PC-9 (cell line): Measurements from ENCODE around the gene PLA2R1. TPM values are rescaled to one million over a fixed set of nuclear protein-coding genes. Genes with fewer than 3 reads are reported as not detected.

Experiments
- BruUV-seq: library from RNA; stranded (reverse); fragments of 400-500 nt; replicated peaks from 2 replicates; lab custom pipeline; 2021; lab: Mats Ljungman, UMichigan
- CTCF ChIA-PET: fragments of 300-600 bp; sonication (Branson Sonifier 250); formaldehyde crosslinking; loops from one replicate; lab custom pipeline; 2022; ENCODE audit warnings: antibody characterized with exemption; lab: Charles Lee
- POLR2A ChIA-PET: fragments of 300-600 bp; sonication (Branson Sonifier 250); formaldehyde crosslinking; loops from one replicate; lab custom pipeline; 2022; ENCODE audit warnings: antibody characterized with exemption; ENCODE audit not compliant: unreplicated experiment; lab: Charles Lee
- DNase-seq, 2 experiments: peaks; one replicate each; pipeline versions ENCODE4 v3.0.0 to v3.0.0-alpha.2; 2015 to 2022; ENCODE audit warnings: mixed read lengths in 1 of 2
- H2AFZ ChIP-seq: fragments of 200-600 bp; sonication (generic); 2 replicates; pipeline ENCODE4 v1.8.1; 2017; ENCODE audit warnings: antibody characterized with exemption
- H3F3A ChIP-seq: fragments of 200-600 bp; sonication (generic); 2 replicates; pipeline ENCODE4 v1.8.1; 2017; ENCODE audit warnings: antibody characterized with exemption, mild to moderate bottlenecking, low read depth; ENCODE audit not compliant: insufficient read depth
- H3K27ac ChIP-seq: fragments of 200-600 bp; sonication (generic); 2 replicates; pipeline ENCODE4 v1.6.1; 2016; ENCODE audit warnings: mixed run types
- H3K27me3 ChIP-seq: fragments of 200-600 bp; sonication (generic); 2 replicates; pipeline ENCODE4 v1.6.1; 2016; ENCODE audit warnings: low read depth, mixed run types; ENCODE audit not compliant: insufficient read depth
- H3K36me3 ChIP-seq: fragments of 200-600 bp; sonication (generic); 2 replicates; pipeline ENCODE4 v1.6.1; 2016; ENCODE audit warnings: low read depth, mixed run types
- H3K4me1 ChIP-seq: fragments of 200-600 bp; sonication (generic); replicated peaks from 2 replicates; pipeline ENCODE4 v1.6.1; 2016; ENCODE audit warnings: mixed run types; ENCODE audit not compliant: insufficient read depth
- H3K4me2 ChIP-seq: fragments of 200-600 bp; sonication (generic); 2 replicates; pipeline ENCODE4 v1.6.1; 2017; ENCODE audit warnings: mixed run types
- H3K4me3 ChIP-seq: fragments of 200-600 bp; sonication (generic); 2 replicates; pipeline ENCODE4 v1.6.1; 2016; ENCODE audit warnings: mixed run types
- H3K79me2 ChIP-seq: fragments of 200-600 bp; sonication (generic); 2 replicates; pipeline ENCODE4 v1.6.1; 2017; ENCODE audit warnings: low read depth, mixed run types
- H3K9me2 ChIP-seq: fragments of 200-600 bp; sonication (generic); 2 replicates; pipeline ENCODE4 v1.8.1; 2017; ENCODE audit warnings: mild to moderate bottlenecking; ENCODE audit not compliant: insufficient read depth
- H3K9me3 ChIP-seq: fragments of 200-600 bp; sonication (generic); 2 replicates; pipeline ENCODE4 v1.8.1; 2016; ENCODE audit warnings: low read depth; ENCODE audit not compliant: insufficient read depth
- H4K20me1 ChIP-seq: fragments of 200-600 bp; sonication (generic); 2 replicates; pipeline ENCODE4 v1.8.1; 2017; ENCODE audit not compliant: insufficient read depth
- CTCF ChIP-seq: fragments of 200-600 bp; sonication (generic); conservative IDR thresholded peaks from 2 replicates; pipeline ENCODE4 v1.6.1; 2017; ENCODE audit warnings: mixed run types, antibody characterized with exemption, mild to moderate bottlenecking, moderate library complexity
- EZH2 ChIP-seq: fragments of 200-600 bp; sonication (generic); IDR thresholded peaks from 2 replicates; pipeline ENCODE4 v1.8.0; 2017; ENCODE audit warnings: antibody characterized with exemption, low read depth
- intact Hi-C: fragments of 100-400 bp; cut with micrococcal nuclease; formaldehyde crosslinking; loops from one replicate; pipeline ENCODE4 v1.10.0; 2022; ENCODE audit not compliant: unreplicated experiment
- total RNA-seq: library from RNA; stranded (reverse); gene quantifications from 2 replicates; pipeline ENCODE4 v1.2.3, GENCODE V29; 2021

The PLA2R1 gene
- total RNA-seq, 1 experiment from 2014 or later = 0.33 TPM

- ChIA-PET CTCF (no interaction called here), POLR2A (interaction anchor here (0.6 kb wide), 1 partner anchor 629 kb away, joined by 3 read pairs; no protein-coding TSS in a partner anchor)
- BruUV-seq = no TSS peak
- no peaks in the 10 kb centered on the region for H4K20me1 ChIP-seq
- H3K9me3 ChIP-seq = no peaks in the 10 kb centered on the region
- H3K27ac ChIP-seq = no peak overlapping the region
- peaks cover 5% of the 10 kb centered on the region; the same call in 1 of the 2 replicates for H3K4me1 ChIP-seq
- DNase-seq = no peak
- H3K27me3 ChIP-seq = no peaks in the 10 kb centered on the region
- H3K4me3 ChIP-seq = no peak overlapping the region
- no peaks in the 10 kb centered on the region for H3K36me3 ChIP-seq
- no peaks in the 10 kb centered on the region for H3K79me2 ChIP-seq
- H2AFZ ChIP-seq = no peak overlapping the region
- H3K4me2 ChIP-seq = no peak overlapping the region
- TF ChIP-seq EZH2 (no peak), CTCF (no peak)
- no peaks in the 10 kb centered on the region for H3K9me2 ChIP-seq
- H3F3A ChIP-seq = no peaks in the 10 kb centered on the region
- intact Hi-C loops = no loop called here
Measured at GRCh38 chr2:160096409-160096808, 34.0 kb upstream of the PLA2R1 start.

GRCh38 chr2:160092445-160092844, 30.0 kb upstream of the PLA2R1 start:
- H3K9me3 ChIP-seq = peaks cover 7% of the 10 kb centered on the region
- BruUV-seq = no TSS peak
- TF ChIP-seq CTCF = no peak
- TF ChIP-seq EZH2 = no peak
- H3K36me3 ChIP-seq = no peaks in the 10 kb centered on the region
- ChIA-PET CTCF (no interaction called here), POLR2A (no interaction called here)
- intact Hi-C loops = no loop called here
- H3K4me1 ChIP-seq = peaks cover 7% of the 10 kb centered on the region; the same call in 1 of the 2 replicates
- no peaks in the 10 kb centered on the region for H3K9me2 ChIP-seq
- no peak for DNase-seq
- no peak overlapping the region for H2AFZ ChIP-seq
- H4K20me1 ChIP-seq = no peaks in the 10 kb centered on the region
- H3K4me3 ChIP-seq = no peak overlapping the region
- H3K27ac ChIP-seq = no peak overlapping the region
- no peaks in the 10 kb centered on the region for H3F3A ChIP-seq
- no peak overlapping the region for H3K4me2 ChIP-seq
- H3K27me3 ChIP-seq = no peaks in the 10 kb centered on the region
- no peaks in the 10 kb centered on the region for H3K79me2 ChIP-seq

GRCh38 chr2:160091381-160091780, 29.0 kb upstream of the PLA2R1 start:
- CTCF ChIA-PET = interaction anchor here (0.7 kb wide), 1 partner anchor 244 kb away, joined by 3 read pairs; no protein-coding TSS in a partner anchor
- no TSS peak for BruUV-seq
- intact Hi-C loops = no loop called here

More at GRCh38 chr2:160091381-160091780, 29.0 kb upstream of the PLA2R1 start:
- Histone ChIP-seq H3F3A (no peaks in the 10 kb centered on the region), H3K4me1 (peaks cover 7% of the 10 kb centered on the region; the same call in 1 of the 2 replicates), H2AFZ (no peak overlapping the region), H3K27ac (no peak overlapping the region), H4K20me1 (no peaks in the 10 kb centered on the region), H3K9me3 (peaks cover 7% of the 10 kb centered on the region), H3K4me3 (no peak overlapping the region), H3K79me2 (no peaks in the 10 kb centered on the region), H3K4me2 (no peak overlapping the region), H3K9me2 (no peaks in the 10 kb centered on the region), H3K27me3 (no peaks in the 10 kb centered on the region), H3K36me3 (no peaks in the 10 kb centered on the region)
- POLR2A ChIA-PET = interaction anchor here (0.7 kb wide), 1 partner anchor 113 kb away, joined by 12 read pairs; no protein-coding TSS in a partner anchor
- TF ChIP-seq CTCF = no peak
- TF ChIP-seq EZH2 = no peak
- DNase-seq = peak in 1 of 2 experiments; percentile 42
